Ishikawa (cell line): Measurements from ENCODE around the gene CA7.
A peak's percentile ranks its signal among the peaks of the same experiment; 100 is the strongest.

Experiments
- CEBPB ChIP-seq: IDR thresholded peaks from 2 replicates; pipeline ENCODE4 v1.6.1; 2012
- CREB1 ChIP-seq: IDR thresholded peaks from 2 replicates; pipeline ENCODE4 v1.6.1; 2012; ENCODE audit warnings: low read depth
- EGR1 ChIP-seq: IDR thresholded peaks from 2 replicates; pipeline ENCODE4 v1.6.1; 2012
- EP300 ChIP-seq: IDR thresholded peaks from 2 replicates; pipeline ENCODE4 v1.6.1; 2012; ENCODE audit warnings: borderline replicate concordance
- FOXM1 ChIP-seq: IDR thresholded peaks from 2 replicates; pipeline ENCODE4 v1.6.1; 2012; ENCODE audit warnings: low read depth, borderline replicate concordance
- NFIC ChIP-seq: IDR thresholded peaks from 2 replicates; pipeline ENCODE4 v1.6.1; 2012
- RAD21 ChIP-seq: IDR thresholded peaks from 2 replicates; pipeline ENCODE4 v1.6.1; 2012; ENCODE audit warnings: low read depth
- TAF1 ChIP-seq: IDR thresholded peaks from 2 replicates; pipeline ENCODE4 v1.6.1; 2012; ENCODE audit warnings: low read depth, mild to moderate bottlenecking
- TCF12 ChIP-seq: IDR thresholded peaks from 2 replicates; pipeline ENCODE4 v1.6.1; 2012; ENCODE audit warnings: low read depth
- TEAD4 ChIP-seq: IDR thresholded peaks from 2 replicates; pipeline ENCODE4 v1.6.1; 2012
- YY1 ChIP-seq: IDR thresholded peaks from 2 replicates; pipeline ENCODE4 v1.6.1; 2012; ENCODE audit warnings: low read depth
- ZBTB7A ChIP-seq: IDR thresholded peaks from 2 replicates; pipeline ENCODE4 v1.6.1; 2012; ENCODE audit warnings: low read depth
- TF ChIP-seq, protein P1 (sequence below): IDR thresholded peaks from 2 replicates; pipeline ENCODE4 v1.6.1; 2012; ENCODE audit warnings: low read depth, mild to moderate bottlenecking
- TF ChIP-seq, protein P2 (sequence below): IDR thresholded peaks from 2 replicates; pipeline ENCODE4 v1.6.1; 2012
- TF ChIP-seq, protein P3 (sequence below): IDR thresholded peaks from 2 replicates; pipeline ENCODE4 v1.6.1; 2012

The CA7 gene

DNA sequence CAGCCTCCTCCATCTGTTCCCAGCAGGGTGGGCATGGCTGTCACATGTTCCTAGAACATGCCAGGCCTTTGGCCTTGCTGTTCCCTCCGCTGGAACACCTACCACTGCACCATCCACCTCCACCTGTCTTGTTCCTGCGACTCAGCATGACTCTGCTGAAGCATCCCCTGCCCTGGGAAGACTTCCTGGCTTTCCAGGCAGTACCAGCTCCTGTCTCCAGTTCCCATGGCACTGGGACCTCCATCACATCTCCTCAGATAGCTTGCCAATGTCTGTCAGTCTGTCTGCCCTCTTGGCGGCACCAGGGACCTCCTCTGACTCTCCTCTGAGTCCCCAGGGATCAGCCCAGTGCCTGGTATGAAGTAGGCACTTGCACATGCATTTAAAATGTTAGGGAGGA lies 51.8 kb downstream of the CA7 start:
- TF ChIP-seq FOXM1 (no peak), TAF1 (no peak), ZBTB7A (no peak), EP300 (no peak), EGR1 (no peak), TCF12 (no peak), CREB1 (no peak), NFIC (no peak), YY1 (no peak), CEBPB (no peak), TEAD4 (no peak), RAD21 (no peak)
- TF ChIP-seq, protein P1, sequence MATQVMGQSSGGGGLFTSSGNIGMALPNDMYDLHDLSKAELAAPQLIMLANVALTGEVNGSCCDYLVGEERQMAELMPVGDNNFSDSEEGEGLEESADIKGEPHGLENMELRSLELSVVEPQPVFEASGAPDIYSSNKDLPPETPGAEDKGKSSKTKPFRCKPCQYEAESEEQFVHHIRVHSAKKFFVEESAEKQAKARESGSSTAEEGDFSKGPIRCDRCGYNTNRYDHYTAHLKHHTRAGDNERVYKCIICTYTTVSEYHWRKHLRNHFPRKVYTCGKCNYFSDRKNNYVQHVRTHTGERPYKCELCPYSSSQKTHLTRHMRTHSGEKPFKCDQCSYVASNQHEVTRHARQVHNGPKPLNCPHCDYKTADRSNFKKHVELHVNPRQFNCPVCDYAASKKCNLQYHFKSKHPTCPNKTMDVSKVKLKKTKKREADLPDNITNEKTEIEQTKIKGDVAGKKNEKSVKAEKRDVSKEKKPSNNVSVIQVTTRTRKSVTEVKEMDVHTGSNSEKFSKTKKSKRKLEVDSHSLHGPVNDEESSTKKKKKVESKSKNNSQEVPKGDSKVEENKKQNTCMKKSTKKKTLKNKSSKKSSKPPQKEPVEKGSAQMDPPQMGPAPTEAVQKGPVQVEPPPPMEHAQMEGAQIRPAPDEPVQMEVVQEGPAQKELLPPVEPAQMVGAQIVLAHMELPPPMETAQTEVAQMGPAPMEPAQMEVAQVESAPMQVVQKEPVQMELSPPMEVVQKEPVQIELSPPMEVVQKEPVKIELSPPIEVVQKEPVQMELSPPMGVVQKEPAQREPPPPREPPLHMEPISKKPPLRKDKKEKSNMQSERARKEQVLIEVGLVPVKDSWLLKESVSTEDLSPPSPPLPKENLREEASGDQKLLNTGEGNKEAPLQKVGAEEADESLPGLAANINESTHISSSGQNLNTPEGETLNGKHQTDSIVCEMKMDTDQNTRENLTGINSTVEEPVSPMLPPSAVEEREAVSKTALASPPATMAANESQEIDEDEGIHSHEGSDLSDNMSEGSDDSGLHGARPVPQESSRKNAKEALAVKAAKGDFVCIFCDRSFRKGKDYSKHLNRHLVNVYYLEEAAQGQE: no peak
- TF ChIP-seq, protein P2, sequence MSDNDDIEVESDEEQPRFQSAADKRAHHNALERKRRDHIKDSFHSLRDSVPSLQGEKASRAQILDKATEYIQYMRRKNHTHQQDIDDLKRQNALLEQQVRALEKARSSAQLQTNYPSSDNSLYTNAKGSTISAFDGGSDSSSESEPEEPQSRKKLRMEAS: no peak
- TF ChIP-seq, protein P3, sequence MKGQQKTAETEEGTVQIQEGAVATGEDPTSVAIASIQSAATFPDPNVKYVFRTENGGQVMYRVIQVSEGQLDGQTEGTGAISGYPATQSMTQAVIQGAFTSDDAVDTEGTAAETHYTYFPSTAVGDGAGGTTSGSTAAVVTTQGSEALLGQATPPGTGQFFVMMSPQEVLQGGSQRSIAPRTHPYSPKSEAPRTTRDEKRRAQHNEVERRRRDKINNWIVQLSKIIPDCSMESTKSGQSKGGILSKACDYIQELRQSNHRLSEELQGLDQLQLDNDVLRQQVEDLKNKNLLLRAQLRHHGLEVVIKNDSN: no peak

DNA sequence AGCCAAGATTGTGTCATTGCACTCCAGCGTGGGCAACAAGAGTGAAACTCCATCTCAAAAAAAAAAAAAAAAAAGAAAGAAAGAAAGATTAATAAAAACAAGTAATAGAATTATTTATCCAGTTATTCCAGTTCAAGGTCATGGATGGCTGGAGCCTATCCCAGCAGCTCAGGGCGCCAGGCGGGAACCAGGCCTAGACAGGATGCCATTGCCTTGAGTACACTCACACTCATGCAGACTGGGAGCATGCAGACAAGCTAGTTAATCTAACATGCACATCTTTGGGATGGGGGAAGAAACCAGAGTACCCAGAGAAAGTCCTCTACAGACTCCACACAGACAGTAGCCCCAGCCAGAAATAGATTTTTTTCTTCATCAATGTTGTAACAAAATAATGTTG lies 54.0 kb downstream of the CA7 start:
- no peak for TF ChIP-seq EGR1
- TF ChIP-seq, protein P2: peak; percentile 29; the same call in 1 of the 2 replicates
- TF ChIP-seq ZBTB7A: no peak
- TF ChIP-seq TEAD4: peak; percentile 23; the same call in 1 of the 2 replicates
- TF ChIP-seq, protein P1: no peak
- TF ChIP-seq CEBPB: no peak
- TF ChIP-seq RAD21: no peak
- 0 out of 2 replicates have a peak, but pooled peaks have one; percentile 29 for TF ChIP-seq YY1
- 0 out of 2 replicates have a peak, but pooled peaks have one; percentile 19 for TF ChIP-seq TCF12

DNA sequence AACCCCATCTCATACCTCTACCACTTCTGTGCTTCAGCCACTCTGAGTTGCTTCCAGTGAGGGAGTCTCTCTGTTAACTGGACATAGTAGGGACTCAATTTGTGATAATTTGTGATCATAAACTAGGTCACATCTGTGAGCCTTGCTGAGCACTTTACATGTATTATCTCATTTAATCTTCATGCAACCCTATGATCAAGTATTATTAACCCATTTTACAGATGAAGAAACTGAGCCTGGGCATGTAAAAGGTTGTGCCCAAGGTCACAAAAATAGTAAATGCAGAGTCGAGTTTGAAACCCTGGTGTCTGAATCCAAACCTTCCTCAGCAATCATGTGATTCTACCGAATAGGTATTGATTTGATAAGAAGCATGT lies 54.7 kb downstream of the CA7 start:
- TF ChIP-seq, protein P2: no peak
- TF ChIP-seq NFIC (no peak), YY1 (no peak), RAD21 (no peak), CEBPB (no peak), TCF12 (no peak), TEAD4 (no peak), EP300 (no peak), ZBTB7A (no peak), EGR1 (no peak), FOXM1 (no peak), TAF1 (no peak), CREB1 (no peak)
- TF ChIP-seq, protein P3: no peak
- TF ChIP-seq, protein P1: no peak

DNA sequence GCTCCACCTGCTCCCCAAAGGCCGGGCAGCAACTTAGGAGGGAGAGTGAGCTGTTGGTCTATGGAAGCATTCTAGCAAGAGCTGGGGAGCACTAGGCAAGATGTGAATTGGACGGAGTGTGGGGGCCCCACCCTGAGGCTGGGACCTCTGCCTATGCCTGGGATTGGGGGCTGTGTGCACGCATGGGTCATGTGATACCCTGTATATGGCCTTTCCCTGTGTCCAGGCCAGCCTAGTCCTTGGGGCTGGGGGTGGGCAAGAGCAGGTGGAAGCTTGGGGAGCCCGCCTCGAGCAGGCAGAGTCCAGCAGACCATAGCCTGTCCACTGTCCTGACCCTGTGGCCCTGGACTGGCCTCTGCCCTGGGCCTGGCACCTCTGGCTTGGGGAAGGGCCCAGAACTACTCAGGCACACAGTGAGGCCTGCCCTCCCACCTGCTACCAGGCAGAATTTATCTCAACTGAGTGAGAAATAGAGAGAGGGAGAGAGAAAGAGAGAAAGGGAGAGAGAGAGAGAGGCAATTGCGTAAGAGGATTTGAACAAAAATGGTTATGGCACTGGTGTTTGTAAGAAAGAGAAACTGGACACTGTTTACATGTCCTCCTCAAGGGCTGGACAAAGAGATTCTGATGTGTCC lies 55.2 kb downstream of the CA7 start:
- no peak for TF ChIP-seq NFIC
- TF ChIP-seq YY1: no peak
- TF ChIP-seq, protein P3: no peak
- TF ChIP-seq TAF1: no peak
- TF ChIP-seq CEBPB: peak; percentile 96
